HL-60/S4 treated with phorbol 12-myristate 13-acetate at 8.2 ng/mL for 4 days and 3 days (cell line): ENCODE measurements around the gene THRB.
"Not testable (repeated sequence)": the region's sequence is repeated elsewhere in the genome, so short reads cannot be mapped to it uniquely, and the experiment has no call there.

ENCODE experiments used
- in situ Hi-C: fragments of 300-500 bp; cut with MboI; formaldehyde crosslinking; loops from 2 replicates; pipeline ENCODE4 v1.15.0; 2022; ENCODE audit warnings: low sequenced_read_pairs

The THRB gene

DNA sequence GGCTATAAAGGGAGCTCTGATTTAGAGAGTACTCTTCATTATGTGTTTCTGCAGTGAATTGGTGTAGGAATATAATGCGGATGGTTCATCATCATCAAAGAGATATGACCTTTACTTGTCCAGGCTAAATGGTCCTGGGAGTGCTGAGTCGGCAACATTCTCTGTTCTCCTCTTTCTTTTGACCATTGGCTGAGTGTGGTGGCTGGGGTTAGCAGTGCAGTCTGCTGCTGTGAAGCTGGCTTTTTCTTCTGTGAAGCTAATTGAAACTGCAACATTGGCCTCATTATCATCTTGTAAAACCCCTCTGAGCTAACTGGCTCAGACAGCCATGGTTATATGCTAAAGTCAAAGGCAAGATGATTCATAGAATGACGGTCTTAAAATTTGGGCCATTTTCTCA, 83.8 kb downstream of the THRB start:
- in situ Hi-C loops = no loop called here

DNA sequence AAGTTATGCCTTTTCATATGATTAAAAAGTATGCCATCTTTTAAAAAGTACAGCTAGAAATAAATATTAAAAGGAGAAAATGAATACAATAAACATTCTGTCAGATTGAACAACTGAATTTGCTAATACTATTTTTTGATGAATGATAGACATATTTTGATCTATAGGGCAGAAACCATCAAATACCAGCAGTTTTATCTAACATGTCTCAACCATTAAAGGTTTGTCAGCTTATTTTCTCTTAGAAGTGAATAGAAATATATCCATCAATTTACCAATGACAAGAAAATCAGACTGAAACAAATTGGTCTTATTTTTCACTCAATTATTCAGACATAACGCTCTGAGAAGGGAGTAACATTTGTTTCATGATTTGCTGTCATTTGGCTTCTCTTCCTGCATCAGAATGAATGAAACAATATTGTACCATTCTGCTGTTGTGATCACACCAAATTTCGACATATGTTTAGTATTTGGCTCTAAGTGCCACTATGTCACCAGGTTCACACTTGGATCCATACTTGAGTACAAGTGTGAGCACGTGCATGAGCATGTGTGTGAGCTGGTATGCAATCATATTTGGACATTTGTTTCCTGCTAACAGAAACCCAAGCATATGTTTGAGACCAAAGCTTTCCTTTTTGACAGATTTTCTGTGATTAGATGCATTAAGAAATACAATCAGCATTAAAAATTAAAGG, 86.5 kb downstream of the THRB start:
- in situ Hi-C loops = no loop called here

DNA sequence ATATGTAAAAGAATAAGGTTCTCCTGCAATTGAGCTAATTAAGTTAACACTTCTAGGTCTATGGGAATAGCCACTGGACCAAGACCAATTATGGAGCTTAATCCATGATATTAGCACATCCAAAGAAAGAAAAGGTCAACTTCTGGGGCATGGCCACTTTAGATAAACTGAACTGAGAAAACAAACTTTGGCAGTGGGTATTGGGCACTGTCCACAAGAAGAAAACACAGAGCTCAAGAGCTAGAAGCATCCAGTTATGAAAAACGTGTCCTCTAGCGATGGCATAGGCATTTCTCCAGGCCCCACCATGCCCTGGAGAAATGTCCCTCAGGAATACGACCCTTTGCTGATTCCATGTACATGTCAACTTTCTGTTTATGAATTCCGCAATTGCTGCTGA, 87.8 kb downstream of the THRB start:
- in situ Hi-C loops = no loop called here

DNA sequence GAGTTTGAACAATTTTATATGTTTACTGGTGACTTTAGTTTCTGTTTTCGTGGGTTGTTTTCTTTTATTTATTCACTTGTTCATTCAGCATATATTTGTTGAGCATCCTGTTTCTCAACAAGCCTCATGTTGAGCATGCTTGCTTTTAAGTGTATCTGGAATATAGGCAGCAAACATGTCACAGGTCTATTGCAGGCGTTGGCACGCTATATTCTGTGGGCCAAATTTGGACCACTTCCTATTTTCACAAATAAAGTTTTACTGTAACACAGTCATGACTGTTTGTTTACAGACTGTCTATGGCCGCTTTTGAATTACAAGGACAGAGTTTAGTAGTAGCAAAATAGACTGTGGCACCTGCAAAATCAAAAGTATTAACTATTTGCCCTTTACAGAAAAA, 89.6 kb downstream of the THRB start:
- in situ Hi-C loops = no loop called here

DNA sequence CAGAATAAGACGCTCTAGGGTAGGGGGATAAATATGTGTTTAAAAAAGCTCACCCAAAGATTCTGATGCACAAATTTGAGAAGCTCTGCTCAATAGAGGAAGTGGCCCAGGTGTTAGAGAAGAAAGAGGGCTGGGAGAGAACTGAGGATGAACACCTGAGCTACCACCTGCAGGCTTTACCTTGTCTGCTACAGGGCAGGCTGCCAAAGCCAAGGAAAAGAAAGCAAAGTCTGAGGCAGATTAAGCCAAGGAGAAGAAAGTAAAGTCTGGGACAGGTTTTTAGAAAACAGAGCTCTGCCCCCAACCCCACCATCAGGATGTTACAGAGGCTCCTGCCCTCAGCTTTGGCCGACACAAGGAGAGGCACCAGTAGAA, 92.9 kb downstream of the THRB start:
- in situ Hi-C loops = no loop called here

DNA sequence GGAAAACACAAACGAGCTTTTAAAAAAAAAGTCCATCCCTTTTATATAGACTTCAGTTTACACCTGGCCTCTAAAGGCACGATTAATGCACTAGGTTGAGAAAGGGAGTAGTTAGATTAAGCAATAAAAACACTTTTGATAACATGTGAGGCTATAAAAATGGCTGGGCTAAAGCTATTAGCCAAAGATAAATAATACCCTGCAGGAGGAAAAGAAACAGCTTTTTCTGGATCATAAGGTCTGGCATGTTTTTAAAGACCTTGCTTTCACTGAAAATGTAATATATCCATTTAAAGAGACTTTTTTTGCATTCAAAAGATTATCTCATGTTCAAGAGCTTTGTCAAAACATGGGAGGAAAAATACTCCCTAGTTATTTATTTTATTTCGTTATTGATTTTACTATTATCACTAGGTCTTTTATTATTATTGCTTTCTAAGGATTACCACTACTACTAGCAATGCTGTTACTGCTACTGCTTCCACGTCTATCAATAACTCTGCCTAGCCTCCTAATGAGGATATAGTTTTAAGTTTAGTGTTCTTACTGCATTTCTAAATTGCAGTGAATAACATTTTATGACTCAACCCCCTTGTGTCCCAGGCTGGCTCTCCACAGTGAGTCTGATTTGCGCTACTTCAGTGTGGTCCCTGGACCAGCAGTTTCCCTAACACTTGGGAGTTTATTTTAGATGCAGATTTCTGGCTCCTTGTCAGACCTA, 93.4 kb downstream of the THRB start:
- in situ Hi-C loops = no loop called here

DNA sequence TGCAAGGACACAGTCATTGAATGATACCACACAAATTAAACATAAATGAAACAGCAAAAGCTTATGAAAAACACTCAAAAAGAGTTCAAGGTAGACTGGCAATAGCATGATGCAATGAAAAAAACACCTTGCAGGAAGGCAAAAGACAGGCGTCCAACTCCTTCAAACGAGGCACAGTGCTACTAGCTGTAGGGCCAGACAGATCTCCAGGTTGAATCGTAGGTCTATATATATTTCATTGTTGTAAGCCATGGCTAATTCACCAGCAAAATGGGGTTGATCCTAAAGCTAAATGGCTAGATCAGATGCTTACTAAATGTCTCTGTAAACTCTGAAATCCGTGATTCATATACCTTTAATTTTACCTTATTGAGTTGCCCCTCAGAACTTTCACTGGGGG, 94.2 kb downstream of the THRB start:
- in situ Hi-C loops = no loop called here

DNA sequence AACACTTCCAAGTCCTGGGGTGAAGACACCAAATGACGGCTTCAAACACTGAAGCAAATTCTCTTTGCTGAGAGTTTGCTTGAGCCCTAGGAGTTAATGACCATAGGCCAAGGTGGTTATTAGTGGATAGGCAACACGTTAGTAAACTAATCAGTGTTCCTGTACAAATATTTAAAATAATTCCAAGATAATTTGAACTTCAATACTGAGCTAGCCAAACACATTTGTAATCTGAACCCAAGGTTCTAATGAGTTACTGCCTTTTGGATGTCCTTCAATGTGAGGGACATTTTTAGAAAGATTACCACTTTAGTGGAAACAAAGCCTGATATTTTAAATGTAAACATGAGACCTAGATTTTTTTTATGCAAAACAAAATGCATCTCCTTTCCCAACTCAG, 94.6 kb downstream of the THRB start:
- in situ Hi-C loops = no loop called here

DNA sequence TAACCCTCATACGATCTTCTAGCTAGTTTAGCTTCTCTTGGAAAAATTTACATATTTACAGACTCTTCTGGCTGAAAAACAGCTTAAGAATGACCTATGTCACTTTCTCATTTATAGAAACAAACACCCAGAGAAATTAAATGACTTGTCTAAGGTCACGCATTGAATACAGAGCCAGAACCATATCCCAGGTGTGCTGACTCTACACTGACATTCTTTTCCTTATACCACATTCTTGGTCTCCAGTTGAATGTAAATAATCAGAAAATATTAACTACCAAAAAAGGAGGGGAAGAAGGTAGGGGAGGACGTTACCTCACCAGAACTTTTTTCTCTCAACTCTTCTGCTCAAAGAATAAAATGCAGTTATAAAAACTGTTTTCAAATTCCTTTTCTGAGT, 95.0 kb downstream of the THRB start:
- in situ Hi-C loops = no loop called here

DNA sequence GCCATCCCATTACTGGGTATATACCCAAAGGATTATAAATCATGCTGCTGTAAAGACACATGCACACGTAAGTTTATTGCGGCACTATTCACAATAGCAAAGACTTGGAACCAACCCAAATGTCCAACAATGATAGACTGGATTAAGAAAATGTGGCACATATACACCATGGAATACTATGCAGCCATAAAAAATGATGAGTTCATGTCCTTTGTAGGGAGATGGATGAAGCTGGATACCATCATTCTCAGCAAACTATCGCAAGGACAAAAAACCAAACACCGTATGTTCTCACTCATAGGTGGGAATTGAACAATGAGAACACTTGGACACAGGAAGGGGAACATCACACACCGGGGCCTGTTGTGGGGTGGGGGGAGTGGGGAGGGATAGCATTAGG, 95.9 kb downstream of the THRB start:
- in situ Hi-C loops = not testable (repeated sequence)

DNA sequence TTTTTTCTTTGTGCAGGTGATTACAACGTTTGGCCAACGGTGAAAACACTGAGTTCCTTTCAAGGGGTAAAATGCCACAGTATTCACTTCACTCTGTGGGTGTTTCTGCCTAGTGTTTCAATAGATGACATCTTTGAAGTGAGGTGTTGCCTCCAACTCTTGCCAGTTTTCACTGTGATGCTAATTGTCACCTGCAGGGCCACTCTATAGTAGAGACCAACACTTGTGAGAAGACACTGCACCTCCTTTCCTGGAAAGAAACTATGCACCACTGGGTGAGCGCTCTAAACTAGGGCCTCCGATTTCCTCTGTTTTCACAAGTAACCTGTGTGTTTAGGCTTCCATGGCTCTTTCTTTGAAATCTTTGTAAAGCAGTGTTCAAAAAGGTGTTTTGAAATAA, 98.3 kb downstream of the THRB start:
- in situ Hi-C loops = no loop called here

DNA sequence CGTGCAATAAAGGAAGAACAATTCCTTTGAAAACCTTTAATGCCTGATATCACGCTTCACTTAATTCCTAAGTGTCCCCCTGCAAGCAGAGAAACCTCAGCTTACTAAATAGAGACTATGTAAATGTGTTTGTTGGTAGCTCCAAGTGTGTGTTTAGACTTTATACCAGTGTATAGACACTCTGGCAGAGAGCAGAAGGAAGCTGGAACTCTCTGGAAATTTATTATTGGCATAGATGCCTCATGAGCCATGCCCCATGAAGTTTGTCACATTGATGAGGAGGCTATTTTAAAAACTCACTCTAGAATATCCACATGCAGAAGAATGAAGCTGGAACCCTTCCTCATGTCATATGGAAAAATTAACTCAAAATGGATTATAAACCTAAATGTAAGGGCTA, 99.9 kb downstream of the THRB start:
- in situ Hi-C loops = no loop called here

DNA sequence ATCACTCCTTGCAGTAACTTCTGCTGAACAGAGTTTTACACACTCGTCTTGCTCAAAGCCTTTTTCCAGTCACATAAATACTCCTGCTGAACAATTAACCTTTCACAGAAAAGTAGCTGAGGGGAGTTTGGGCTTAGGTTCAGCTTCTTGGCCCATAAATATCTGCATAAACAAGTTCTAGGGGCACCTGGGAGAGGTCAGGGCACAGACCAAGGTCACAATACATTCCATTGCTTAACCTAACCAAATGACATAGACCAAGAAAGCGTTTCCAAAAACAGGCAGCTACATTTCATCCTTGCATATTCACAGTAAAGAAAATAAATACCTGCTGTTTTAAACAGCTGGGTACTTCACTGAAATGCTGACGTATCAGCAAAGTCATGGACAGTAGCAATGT, 101.3 kb downstream of the THRB start:
- in situ Hi-C loops = no loop called here

DNA sequence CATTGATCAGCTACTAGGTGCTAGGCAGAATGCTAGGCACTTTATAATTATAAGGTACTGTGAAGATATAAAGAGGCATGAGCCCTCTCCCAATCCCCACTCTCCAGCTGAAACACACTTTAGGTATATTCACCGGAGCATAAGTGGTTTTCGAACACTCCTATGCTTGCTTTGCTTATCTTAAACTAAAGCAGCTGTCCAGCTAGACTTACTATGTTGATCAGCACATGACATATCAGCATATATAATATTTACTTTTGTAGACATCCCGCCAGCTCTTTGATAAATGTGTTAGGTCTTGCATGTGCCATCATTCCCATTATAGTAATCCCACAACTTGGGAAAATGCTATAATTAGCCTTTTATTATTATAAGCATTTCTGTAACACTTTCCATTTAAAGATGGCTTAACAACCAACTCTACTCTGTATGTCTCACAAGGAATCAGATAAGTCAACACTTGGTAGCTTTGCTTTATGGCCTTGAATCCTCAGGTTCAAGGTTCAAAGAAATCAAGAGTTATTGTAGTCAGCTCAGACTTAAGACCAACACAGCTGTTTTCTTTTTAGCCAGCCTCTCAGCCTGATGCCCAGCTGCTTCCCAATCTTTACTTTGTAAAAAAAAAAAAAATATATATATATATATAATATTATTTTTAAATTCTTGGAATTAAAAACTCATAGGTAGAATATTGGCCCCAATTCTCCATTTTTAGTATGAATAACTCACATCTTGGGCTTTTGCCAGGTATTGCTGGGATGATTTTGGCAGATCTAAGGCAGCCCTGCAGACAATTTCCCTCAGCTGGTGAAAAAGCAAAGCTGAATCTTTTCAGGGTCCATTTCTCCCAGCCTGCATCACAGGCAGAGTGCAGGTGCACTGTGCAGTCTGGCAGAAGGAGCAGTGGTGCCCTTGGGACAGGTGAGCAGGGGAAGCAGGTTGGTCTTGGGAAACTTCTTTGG, 104.2 kb downstream of the THRB start:
- in situ Hi-C loops = no loop called here

DNA sequence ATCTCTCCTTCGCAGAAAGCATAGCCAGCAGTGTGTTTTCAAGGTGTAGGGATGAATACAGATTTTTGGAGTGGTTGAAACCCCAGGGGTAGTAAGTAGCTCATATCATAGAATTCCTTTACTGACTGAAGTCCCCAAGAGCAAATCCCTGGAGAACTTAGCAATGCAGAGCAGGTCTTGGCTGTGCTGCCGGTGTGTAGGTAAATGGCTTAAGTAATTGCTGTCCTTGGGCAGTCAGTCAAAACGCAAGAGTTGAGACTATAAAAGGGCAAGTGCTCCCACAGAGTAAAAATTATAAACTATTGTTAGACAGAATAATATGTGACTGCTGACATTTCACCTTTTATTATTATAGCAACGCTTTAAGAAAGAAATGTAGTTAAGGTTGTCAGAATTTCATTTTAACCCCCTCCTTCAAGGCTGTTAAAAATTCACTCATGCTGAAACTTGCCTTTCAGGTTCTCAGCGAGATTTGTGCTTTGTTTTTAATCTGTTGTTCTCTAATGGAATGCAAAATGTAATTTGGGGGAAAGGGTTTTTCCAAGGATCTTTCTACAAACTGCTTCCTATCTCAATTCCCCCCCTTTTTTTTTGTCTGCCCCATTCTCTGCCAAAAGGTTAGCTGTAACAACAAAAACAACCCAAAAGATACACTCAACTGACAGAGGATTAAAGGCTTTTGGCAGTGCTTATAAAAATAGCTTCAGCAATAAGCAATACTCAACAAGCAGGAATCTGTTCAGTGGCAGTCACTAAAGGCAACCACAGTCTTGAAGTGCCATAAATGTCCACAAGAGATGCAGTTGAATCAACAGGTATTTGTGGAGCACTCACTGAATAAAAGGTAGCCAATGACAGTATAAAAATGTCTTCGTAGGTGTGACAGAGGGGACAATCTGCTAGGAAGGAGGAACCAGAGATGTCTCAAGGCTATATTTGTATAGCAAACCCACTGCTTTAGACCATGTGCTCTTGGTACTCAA, 105.3 kb downstream of the THRB start:
- in situ Hi-C loops = no loop called here

DNA sequence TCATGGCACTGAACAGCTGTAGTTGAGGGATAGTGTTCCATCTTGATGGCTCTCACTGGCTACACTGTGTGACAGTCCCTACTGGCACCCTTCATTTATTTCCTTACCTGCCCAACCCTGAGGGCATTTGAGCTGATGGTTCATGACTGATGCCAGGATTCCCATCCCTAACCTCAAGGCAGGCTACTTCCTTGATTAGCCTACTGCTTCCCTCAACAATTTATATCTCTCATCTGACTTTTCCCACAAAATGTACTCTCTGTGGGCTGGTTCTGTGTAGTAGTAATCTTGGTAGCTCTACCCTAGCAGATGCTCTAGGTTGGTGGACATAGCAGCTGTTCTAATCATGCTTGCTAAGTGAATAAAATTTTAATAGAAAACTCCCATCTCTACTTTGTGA, 106.0 kb downstream of the THRB start:
- in situ Hi-C loops = no loop called here

DNA sequence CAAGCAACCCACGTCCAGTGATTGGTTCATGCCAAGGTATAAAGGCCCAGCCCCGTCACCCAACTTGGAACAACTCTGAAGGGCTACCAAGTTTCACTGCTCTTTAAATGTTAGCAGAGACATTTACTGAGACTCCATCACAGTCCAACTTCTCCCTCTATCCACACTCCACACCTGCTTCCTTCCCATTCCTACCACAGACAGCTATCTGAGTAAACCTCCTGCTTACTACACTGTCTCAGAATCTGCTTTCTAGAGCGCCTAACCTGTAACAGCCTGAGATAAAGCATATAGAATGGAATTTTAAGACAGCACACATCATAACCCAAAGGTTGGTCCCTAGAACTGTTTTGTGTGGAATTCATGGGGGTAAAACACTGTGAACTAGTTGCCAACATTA, 106.5 kb downstream of the THRB start:
- in situ Hi-C loops = no loop called here

DNA sequence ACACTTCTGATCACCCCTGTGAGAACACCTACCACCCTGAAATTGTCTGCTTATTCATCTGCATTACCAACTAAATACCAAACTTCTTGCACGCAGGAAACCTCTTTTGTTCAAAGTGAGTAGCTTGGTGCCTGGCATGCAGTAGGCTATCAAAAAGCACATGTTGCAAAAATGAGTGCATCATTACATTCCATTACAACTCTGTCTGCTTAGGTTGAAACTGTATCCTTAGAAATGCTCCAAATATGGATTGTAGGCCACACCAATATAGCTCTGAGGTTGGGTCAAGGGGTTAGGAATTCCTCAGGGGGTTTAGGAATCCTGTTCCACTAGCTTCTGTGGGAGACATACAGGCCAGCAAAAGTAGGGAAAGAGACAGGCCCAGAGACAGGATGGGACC, 107.2 kb downstream of the THRB start:
- in situ Hi-C loops = no loop called here

DNA sequence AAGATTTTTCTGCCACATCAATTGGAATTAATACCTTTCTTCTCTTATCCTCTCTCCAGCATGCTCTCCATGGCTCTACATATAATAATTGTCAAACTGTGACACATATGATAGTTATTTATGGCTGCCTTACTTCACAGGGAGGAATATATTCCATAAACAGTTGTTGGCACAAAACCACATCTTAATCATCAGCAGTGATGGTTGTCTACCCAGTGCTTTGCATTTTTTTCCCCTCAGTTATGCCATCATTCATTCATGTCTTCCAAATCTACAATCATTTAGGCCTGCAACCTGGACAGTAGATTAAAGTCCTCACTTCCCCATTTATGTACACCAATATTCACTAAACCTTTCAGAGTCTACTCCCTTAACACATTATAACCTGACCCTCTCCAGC, 107.7 kb downstream of the THRB start:
- in situ Hi-C loops = no loop called here

DNA sequence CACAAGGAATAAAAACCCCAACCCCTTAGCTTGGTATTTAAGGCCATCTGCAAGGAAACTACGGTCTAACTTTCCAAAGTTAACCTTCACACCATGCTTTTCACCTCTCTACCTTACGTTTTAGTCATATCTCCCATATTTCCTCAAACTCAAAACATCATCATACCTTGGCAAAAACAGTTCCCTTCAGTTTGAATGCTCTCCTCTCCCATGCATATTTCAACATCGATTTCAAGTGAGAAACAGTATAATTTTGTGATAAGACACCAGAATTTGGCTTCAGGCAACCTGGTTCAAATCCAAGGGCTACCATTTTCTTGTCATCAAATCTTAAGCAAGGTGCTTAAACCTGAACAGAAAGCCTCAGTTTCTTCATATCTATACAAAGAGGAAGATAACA, 108.2 kb downstream of the THRB start:
- in situ Hi-C loops = no loop called here
